Eye (tissue), 1 donor: ENCODE measurements around the gene NDUFB11.
"Not testable (repeated sequence)": the region's sequence is repeated elsewhere in the genome, so short reads cannot be mapped to it uniquely, and the experiment has no call there.

Experiments used
- DNase-seq: peaks from one replicate; pipeline ENCODE4 v3.0.0-alpha.2; 2015

NDUFB11 gene

DNA sequence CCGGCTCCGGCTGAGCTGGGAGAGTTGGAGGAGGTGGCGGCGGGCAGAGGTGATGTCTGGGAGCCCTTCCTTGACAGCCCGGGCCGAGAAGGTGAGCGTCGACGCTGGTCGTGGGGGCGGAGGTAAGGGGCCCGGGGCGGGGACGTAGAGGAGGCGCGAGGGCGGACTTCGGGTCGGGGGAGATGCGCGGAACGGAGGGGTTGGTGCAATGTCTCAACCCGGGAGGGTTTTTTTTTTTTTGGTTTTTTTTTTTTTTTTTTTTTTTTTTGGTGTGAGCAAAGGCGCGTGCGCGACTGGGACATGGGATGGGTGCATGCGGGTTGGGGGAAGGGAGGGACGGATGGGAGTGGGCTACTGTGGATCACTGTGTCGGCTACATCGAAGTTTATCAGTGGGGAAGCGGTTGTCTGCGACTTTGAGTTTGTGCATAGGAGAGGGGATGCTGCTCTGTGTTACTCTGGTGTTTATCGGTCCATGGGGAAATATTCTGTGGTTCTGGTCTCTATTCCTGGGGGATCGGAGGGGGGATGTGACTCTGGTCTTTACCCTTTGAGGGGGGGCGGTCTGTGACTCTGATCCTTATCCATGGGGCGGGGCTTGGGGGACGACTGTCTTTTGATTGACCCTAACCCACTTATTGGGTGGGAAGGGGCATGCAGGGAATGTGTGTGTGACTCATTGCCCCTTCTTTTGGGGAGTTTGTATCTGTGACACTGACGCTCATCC is 1.1 kb upstream of the NDUFB11 start:
- no peak for DNase-seq

DNA sequence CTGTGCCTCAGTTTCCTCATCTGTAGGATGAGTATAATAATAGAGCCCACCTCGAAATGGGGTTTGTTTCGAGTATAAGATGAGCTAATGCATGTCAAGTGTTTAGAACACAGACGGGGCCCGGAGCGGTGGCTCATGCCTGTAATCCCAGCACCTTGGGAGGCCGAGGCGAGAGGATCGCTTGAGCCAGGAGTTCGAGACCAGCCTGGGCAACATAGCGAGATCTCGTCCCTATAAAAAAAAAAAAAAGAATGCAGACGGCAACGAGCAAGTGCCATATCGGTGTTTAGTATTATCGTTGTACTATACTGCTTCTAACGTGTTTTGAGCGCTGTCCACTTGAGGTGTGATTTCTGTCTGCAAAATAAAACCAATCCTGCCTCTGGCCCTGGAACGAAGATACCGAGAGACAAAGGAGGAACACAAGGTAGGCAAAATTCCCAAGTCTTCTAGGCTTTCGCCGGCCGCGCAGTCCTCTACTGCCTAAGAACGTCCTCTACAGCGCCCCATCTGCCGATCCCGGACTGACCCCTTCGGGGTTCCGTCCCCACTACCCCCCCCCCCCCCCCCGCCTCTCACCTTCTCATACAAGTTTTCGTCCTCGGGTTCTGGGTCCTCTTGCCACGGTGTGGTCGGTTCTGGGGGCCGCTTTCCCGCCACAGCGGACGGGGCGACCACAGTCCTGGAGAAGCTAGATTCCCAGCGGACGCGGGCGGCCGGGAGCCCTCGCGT is 442 bp downstream of the NDUFB11 start:
- peak; percentile 68 for DNase-seq

DNA sequence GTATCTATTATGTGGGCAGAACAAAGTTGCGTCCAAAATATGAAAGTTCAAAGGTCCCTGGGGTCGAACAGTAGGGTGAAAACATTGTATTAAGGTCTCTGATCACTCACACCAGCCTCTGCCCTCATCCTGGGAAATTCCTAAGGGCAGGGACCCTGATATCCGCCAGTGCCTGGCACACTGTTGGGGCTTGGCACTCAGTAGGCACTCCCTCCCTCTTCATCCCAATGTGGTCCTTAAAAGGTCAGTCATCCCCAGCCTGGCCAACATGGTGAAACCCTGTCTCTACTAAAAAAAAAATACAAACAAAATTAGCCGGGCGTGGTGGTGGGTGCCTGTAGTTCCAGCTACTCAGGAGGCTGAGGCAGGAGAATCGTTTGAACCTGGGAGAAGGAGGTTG is 6.3 kb downstream of the NDUFB11 start:
- no peak for DNase-seq

DNA sequence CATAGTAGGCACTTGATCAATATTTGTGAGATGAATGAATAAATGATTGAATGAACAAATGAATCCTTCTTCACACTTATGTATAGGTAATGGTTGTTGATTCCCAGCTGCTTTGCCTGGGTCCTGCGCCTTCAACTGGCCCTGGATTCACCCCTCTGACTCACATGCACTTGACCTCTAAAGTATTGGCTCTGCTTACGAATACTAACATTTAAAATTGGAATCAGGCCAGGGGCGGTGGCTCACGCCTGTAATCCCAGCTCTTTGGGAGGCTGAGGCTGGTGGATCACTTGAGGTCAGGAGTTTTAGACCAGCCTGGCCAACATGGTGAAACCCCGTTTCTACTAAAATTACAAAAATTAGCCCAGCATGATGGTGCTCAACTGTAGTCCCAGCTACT is 8.9 kb downstream of the NDUFB11 start:
- DNase-seq = not testable (repeated sequence)

DNA sequence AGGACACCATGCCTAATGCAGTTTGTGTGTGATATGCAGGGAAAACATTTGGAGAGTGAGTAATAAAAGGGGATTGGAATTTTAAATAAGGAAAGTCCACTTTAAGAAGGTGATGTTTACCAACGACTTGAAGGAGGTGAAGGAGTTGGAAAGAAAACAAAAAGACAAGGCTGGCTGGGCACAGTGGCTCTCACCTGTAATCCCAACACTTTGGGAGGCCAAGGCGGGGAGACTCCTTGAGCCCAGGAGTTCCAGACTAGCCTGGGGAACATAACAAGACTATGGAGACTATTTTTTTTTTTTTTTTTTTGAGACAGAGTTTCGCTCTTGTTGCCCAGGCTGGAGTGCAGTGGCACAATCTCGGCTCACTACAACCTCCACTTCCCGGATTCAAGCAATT is 11.0 kb downstream of the NDUFB11 start:
- DNase-seq = no peak

DNA sequence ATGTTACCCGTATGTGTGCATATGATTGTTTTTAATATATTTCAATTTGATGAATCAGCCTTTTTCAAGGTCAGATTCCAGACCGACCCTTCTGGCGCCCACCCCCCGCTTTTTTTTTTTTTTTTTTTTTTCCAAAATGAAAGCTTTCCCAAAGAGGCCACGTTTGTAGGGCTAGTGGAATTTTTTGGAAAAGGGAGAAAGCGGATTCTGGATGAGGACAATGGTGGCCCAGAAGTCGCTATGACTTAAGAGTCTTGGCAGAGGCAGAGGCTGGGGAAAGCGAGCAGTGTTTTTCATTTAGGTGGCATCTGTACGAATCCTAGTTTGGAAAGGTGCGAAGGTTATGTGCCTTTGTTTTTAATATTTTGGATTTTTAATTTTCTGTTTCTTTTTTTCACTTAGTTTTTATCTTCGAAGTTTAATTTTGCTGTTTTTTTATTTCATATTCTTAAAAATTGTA is 14.6 kb downstream of the NDUFB11 start:
- DNase-seq = peak; percentile 30

DNA sequence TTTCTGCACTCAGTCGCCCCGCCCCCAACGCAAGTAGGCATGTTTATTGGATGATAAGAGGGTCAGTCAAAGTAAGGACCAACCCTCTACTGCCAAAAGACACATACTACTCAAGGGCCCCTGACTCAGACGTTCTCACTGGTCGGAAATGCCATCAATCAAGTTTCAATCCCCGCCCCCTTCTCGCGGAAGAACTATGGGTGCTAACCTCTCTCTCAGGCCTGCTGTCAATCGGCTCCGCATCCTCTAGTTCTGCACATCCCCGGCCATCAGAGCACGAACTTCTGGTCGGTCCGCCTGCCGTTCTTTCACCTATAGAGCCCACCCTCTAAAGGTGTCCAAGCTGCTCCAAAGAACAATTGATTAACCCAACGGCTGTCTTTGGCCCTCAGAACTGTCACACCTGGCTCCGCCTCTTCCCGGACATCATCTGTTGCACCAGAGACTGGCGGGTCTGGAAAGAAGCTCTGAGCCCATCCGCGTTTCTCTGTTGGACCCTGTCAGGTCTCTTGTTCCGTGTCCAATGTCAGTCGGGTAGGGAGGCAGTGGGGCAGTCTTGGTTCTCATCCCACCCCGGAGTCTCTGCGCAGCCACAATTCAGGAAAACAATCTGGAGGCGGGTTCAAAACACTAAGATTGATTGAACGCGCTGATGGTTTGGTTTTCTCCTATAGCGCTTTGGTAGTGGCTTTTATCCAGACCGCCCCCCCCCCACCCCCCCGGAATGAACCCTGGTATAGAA is 15.2 kb downstream of the NDUFB11 start:
- peak; percentile 98 for DNase-seq

DNA sequence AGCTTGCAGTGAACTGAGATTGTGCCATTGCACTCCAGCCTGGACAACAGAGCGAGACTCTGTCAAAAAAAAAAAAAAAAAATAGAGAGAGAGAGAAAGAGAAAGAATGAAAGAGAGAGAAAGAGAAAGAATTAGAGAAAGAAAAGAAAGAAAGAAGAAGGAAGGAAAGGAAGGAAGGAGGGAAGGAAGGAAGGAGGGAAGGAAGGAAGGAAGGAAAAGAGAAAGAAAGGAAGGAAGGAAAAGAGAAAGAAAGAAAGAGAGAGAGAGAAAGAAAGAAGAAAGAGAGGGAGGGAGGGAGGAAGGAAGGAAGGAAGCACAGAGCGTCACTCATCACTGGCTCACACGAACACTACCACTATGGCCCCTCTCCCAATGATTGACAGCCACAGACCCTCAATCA is 20.0 kb downstream of the NDUFB11 start:
- not testable (repeated sequence) for DNase-seq

DNA sequence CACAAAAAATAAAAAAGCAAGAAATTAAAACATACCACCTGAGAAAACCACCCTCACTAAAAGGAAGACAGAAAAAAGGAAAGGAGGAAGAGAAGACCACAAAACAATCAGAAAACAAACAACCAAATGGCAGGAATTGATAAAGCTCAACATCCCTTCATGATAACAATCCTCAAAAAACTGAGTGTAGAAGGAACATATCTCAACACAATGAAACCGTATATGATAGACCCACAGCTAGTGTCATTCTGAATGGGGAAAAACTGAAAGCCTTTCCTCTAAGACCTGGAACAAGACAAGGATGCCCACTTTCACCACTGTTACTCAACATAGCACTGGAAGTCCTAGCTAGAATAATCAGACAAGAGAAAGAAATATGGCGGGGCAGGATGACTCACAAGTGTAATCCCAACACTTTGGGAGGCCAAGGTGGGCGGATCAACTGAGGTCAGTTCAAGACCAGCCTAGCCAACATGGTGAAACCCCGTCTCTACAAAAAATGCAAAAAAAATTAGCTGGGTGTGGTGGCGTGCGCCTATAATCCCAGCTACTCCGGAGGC is 27.9 kb downstream of the NDUFB11 start:
- not testable (repeated sequence) for DNase-seq

DNA sequence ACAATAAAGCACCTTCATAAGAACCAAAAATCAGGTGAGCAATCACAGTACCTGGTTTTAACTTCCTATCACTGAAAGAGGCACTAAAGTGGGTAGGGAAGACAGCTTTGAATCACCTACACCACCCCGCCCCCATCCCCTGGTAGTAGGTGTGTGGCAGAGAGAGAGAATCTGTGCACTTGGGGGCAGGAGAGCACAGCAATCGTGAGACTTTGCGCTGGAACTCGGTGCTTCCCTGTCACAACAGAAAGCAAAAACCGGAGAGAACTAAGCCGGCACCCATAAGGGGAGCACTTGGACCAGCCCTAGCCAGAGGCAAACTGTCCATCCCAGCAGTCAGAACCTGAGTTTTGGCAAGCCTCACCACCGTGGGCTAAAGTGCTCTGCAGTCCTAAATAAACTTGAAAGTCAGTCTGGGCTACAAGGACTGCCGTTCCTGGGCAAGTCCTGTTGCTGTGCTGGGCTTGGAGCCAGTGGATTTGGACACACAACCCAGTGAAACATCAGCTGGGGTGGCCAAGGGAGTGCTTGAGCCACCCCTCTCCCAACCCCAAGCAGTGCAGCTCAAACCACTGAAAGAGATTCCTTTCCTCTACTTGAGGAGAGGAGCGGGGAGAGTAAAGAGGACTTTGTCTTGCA is 32.1 kb downstream of the NDUFB11 start:
- DNase-seq = no peak

DNA sequence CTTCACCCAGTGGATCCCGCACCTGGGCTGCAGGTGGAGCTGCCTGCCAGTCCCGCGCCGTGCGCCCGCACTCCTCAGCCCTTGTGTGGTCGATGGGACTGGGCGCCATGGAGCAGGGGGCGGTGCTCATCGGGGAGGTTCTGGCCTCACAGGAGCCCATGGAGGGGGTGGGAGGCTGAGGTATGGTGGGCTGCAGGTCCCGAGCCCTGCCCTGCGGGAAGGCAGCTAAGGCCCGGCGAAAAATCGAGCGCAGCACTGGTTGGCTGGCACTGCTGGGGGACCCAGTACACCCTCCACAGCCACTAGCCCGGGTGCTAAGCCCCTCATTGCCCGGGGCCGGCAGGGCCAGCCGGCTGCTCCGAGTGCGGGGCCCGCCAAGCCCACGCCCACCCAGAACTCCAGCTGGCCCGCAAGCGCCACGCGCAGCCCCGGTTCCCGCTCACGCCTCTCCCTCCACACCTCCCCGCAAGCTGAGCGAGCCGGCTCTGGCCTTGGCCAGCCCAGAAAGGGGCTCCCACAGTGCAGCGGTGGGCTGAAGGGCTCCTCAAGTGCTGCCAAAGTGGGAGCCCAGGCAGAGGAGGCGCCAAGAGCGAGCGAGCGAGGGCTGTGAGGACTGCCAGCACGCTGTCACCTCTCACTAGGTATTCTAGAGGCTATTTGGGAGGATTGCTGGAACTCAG is 33.4 kb downstream of the NDUFB11 start:
- DNase-seq = not testable (repeated sequence)

DNA sequence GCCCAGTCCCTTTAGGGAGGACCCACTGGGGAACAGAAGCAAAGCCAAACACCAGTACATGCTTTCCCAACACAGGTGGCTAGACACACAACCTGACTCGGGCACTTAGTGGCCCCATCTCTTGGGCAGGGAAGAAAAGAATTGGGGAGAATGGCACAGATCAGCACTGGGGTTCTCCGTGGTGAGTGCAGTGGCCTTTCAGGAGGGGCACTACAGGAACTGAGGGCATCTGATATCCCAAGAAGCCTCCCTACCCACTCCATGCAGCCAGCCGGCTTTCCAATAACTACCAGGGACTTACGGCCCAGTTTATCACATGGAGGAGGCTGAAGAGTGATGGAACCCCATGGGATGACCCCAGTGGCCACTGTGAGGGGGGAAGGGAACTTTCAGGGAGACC is 43.3 kb downstream of the NDUFB11 start:
- DNase-seq = no peak

DNA sequence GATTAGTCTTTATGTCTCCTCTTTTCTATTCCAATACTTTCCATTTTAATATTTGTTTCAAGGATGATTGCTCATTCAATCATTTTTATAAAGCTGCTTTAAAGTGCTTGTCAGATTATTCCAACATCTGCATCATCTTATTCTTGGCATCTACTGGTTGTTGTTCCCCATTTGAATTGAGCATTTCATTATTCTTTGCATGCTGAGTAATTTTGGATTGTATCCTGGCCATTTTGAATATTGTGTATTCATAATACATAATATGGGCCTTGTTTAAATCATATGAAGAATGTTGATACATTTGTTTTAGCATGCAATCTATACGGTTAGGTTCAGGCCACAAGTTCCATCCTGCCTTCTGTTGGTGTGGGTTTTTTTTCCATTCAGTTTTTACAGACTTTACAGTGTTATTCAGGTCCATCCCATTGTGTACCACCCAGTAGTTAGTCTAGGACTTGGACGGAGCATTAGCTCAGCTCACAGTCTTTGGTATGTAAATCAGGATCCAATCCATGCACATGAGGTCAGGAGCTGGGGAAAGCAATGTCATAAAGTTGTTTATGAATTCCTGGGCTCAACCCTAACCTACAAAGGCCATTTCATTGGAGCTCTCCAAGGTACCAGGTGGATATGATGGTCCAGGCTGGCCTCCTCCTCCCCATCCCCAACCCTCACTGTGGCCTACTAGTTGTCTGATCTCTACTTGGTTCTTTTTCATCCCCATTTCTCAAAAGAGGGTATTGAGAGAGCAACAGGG is 46.0 kb downstream of the NDUFB11 start:
- no peak for DNase-seq

DNA sequence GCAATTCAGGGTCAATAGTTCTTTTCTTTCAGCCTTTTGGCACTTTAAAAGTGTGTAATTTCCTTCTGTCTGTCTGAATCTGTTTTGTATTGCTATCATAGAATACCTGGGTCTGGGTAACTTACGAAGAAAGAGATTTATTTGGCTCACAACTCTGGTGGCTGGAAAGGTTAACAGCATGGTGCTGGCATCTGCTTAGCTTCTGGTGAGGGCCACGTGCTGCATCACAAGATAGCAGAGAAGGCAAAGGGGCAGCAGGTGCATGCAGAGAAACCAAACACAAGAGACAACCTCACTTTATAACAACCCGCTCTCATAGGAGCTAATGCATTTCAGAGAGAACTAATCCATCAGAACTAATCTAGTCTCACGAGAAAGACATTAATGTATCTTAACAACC is 47.5 kb downstream of the NDUFB11 start:
- DNase-seq = peak; percentile 24

DNA sequence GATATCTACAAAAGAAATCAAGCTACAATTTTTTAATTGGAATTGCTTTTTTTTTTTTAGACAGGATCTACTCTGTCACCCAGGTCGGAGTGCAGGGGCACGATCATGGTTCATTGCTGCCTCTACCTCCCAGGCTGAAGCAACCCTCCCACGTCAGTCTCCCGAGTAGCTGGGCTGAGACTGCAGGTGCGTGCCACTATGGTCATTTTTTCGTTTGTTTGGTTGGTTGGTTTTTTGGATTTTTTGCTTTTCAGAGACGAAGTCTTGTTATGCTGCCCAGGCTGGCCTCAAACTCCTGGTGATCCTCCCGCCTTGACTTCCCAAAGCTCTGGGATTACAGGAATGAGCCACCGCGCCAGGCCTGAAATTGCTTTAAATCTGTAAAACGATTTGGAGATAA is 50.6 kb downstream of the NDUFB11 start:
- no peak for DNase-seq

DNA sequence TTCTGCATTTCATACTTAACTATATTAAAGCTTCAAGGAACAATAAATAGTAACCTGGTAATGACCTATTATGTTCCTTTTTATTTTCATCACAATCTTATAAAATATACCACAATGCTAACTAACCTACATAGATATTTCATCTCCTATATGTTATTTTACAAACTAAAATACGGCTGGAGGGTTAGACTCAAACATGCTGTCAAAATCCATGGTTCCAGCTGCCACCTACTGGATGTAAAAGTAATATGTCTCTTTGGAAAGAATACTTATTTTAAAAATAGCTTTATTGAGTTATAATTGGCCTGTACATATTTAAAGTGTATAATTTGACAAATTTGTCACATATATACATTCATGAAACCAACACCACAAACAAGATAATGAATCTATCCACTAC is 51.3 kb downstream of the NDUFB11 start:
- peak; percentile 54 for DNase-seq
